ENCODE results near the gene ATG12. TPM values are rescaled to one million over a fixed set of nuclear protein-coding genes. Genes with fewer than 3 reads are reported as not detected.

The ATG12 gene
- total RNA-seq, 2 experiments from 2014 or later, result 44.5 to 48.2 TPM

- ChIA-PET POLR2A (no interaction called here), CTCF (no interaction called here)
- H3K27me3 Mint-ChIP-seq, result peaks cover 55% of the 10 kb centered on the region
Measured at GRCh38 chr5:115785381-115786065, 55.8 kb downstream of the ATG12 start.

GRCh38 chr5:115778417-115778816 is 62.9 kb downstream of the ATG12 start:
- ChIA-PET POLR2A (no interaction called here), CTCF (interaction anchor here (1.1 kb wide), 1 partner anchor 9 kb away, joined by 3 read pairs; no protein-coding TSS in a partner anchor)
- peaks cover 37% of the 10 kb centered on the region for H3K27me3 Mint-ChIP-seq
- DNase-seq, result no peak
- no peak overlapping the region for H3K4me3 Mint-ChIP-seq
- H3K4me1 Mint-ChIP-seq, result no peaks in the 10 kb centered on the region
- H3K9me3 Mint-ChIP-seq, result no peaks in the 10 kb centered on the region
- H3K36me3 Mint-ChIP-seq (ENCODE audit: low read depth), result no peaks in the 10 kb centered on the region
- H3K27ac Mint-ChIP-seq, result no peak overlapping the region

More at GRCh38 chr5:115785381-115786065, 55.8 kb downstream of the ATG12 start:
- DNase-seq, result no peak
- H3K4me3 Mint-ChIP-seq, result no peak overlapping the region
- H3K36me3 Mint-ChIP-seq (ENCODE audit: low read depth), result no peaks in the 10 kb centered on the region
- H3K4me1 Mint-ChIP-seq, result no peaks in the 10 kb centered on the region
- no peak overlapping the region for H3K27ac Mint-ChIP-seq
- no peaks in the 10 kb centered on the region for H3K9me3 Mint-ChIP-seq

Other genes starting within 250 kb of the ATG12 start
- 1 to 10 TPM; 1.1 to 1.4 TPM for gene TICAM2, start 239.1 kb downstream of the ATG12 start, total RNA-seq
- gene TMED7, start 215.5 kb downstream of the ATG12 start, total RNA-seq, result 10 to 100 TPM; 39.2 to 45.7 TPM
- gene CDO1, start 24.9 kb downstream of the ATG12 start, total RNA-seq, result not detected
- gene AP3S1, start 370 bp upstream of the ATG12 start, total RNA-seq, result 10 to 100 TPM; 68.8 to 74.0 TPM
- not detected for gene LVRN, start 120.9 kb upstream of the ATG12 start, total RNA-seq
- gene ARL14EPL, start 190.9 kb upstream of the ATG12 start, total RNA-seq, result not detected
- gene COMMD10, start 243.5 kb upstream of the ATG12 start, total RNA-seq, result 10 to 100 TPM; 24.8 to 27.3 TPM